Natural killer cell (primary cell): ENCODE data around the gene ASPM. TPM values are rescaled to one million over a fixed set of nuclear protein-coding genes. Genes with fewer than 3 reads are reported as not detected.

Source experiments
- ATAC-seq, 3 donors: fragments of 150-1000 bp in 2 of 3; fragments of 200-7000 bp in 1 of 3; cut with Tn5 transposase; 1 replicate in 1 of 3; 2 replicates in 2 of 3; pipeline ENCODE4 v1.10.0; 2021; ENCODE audit warnings: mild to moderate bottlenecking in 2 of 3, moderate library complexity in 2 of 3
- DNase-seq, 2 donors: peaks; one replicate each; pipeline versions ENCODE4 v3.0.0 to v3.0.0-alpha.2; 2013 to 2021; ENCODE audit warnings: mixed read lengths in 1 of 2
- H3K27ac ChIP-seq: one replicate; pipeline ENCODE4 v1.5.1; 2013; ENCODE audit warnings: mild to moderate bottlenecking, low read length
- H3K27me3 ChIP-seq: one replicate; pipeline ENCODE4 v1.6.1; 2013; ENCODE audit warnings: low read length; ENCODE audit not compliant: control insufficient read depth, insufficient read depth
- H3K36me3 ChIP-seq: one replicate; pipeline ENCODE4 v1.6.1; 2013; ENCODE audit warnings: low read length; ENCODE audit not compliant: control insufficient read depth, insufficient read depth
- H3K4me1 ChIP-seq: one replicate; pipeline ENCODE4 v1.6.1; 2013; ENCODE audit warnings: low read length; ENCODE audit not compliant: control insufficient read depth, insufficient read depth
- H3K4me3 ChIP-seq: one replicate; pipeline ENCODE4 v1.5.1; 2013; ENCODE audit warnings: low read length
- H3K9me3 ChIP-seq: one replicate; pipeline ENCODE4 v1.6.1; 2013; ENCODE audit warnings: low read length; ENCODE audit not compliant: control insufficient read depth, insufficient read depth
- H3K27ac Mint-ChIP-seq, 2 donors: one replicate each; pipeline ENCODE4 v1.8.0; 2022; ENCODE audit warnings: mild to moderate bottlenecking in 2 of 2, mixed read lengths in 2 of 2, moderate library complexity in 1 of 2
- H3K27me3 Mint-ChIP-seq, 2 donors: one replicate each; pipeline ENCODE4 v1.8.0; 2022; ENCODE audit warnings: low read depth in 2 of 2, mixed read lengths in 2 of 2
- H3K36me3 Mint-ChIP-seq: one replicate; pipeline ENCODE4 v1.8.0; 2022; ENCODE audit warnings: mixed read lengths
- H3K4me1 Mint-ChIP-seq, 2 donors: one replicate each; pipeline ENCODE4 v1.8.0; 2022; ENCODE audit warnings: mixed read lengths in 2 of 2
- H3K4me3 Mint-ChIP-seq: one replicate; pipeline ENCODE4 v1.8.0; 2022; ENCODE audit warnings: mild to moderate bottlenecking, moderate library complexity, mixed read lengths
- H3K9me3 Mint-ChIP-seq, 2 donors: one replicate each; pipeline ENCODE4 v1.8.0; 2022; ENCODE audit warnings: mixed read lengths in 2 of 2
- WGBS: methylation state at CpG from one replicate; pipeline ENCODE4 v1.1.7; 2013; ENCODE audit warnings: missing lambda C conversion rate; ENCODE audit not compliant: insufficient coverage; 5-methylcytosine and 5-hydroxymethylcytosine counted together
- intact Hi-C: fragments of 100-400 bp; cut with micrococcal nuclease; formaldehyde crosslinking; loops from one replicate; pipeline ENCODE4 v1.14.2; 2022
- total RNA-seq, 4 donors: library from RNA; stranded (reverse); fragments of 120-200 nt in 1 of 4; gene quantifications; one replicate each; pipeline versions ENCODE4 v1.2.3 to v1.2.4, GENCODE V29; 2013 to 2022
- TF ChIP-seq, protein P1 (sequence below): fragments of 200-600 bp; IDR thresholded peaks from one replicate; pipeline ENCODE4 v1.8.0; 2022; ENCODE audit warnings: antibody characterized with exemption

ASPM gene
- total RNA-seq, 3 donors from 2014 or later (not counting 1 experiment from before 2014, with no cell fraction given), result 0.73 to 1.9 (median 1.1) TPM

DNA sequence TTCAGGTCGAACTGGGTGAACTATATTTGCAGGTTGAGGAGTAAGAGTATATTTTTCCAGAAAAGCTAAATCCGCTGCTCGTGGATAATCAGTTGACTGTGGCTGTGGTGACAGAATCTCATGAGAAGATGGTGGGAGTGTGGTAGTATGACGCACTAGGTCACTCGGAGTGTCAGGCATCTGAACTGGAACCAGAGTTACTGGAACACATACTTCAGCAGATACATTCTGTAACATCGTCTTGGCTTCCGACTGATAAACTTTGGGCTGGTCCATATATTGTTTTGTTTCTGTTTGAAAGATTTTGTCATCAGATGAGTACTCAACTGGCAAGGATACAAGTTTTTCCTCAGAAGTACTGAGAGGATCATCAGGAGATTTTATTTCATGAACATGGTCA is 13.0 kb upstream of the ASPM start:
- Mint-ChIP-seq H3K27ac (no peak overlapping the region), H3K27me3 (no peaks in the 10 kb centered on the region), H3K9me3 (no peaks in the 10 kb centered on the region), H3K4me3 (no peak overlapping the region), H3K4me1 (no peaks in the 10 kb centered on the region), H3K36me3 (peaks cover 11% of the 10 kb centered on the region)
- ATAC-seq (no peak), DNase-seq (no peak)
- Histone ChIP-seq H3K27me3 (no peaks in the 10 kb centered on the region), H3K4me1 (no peaks in the 10 kb centered on the region), H3K27ac (no peak overlapping the region), H3K4me3 (no peak overlapping the region), H3K9me3 (no peaks in the 10 kb centered on the region), H3K36me3 (peaks cover 17% of the 10 kb centered on the region)
- TF ChIP-seq, protein P1, sequence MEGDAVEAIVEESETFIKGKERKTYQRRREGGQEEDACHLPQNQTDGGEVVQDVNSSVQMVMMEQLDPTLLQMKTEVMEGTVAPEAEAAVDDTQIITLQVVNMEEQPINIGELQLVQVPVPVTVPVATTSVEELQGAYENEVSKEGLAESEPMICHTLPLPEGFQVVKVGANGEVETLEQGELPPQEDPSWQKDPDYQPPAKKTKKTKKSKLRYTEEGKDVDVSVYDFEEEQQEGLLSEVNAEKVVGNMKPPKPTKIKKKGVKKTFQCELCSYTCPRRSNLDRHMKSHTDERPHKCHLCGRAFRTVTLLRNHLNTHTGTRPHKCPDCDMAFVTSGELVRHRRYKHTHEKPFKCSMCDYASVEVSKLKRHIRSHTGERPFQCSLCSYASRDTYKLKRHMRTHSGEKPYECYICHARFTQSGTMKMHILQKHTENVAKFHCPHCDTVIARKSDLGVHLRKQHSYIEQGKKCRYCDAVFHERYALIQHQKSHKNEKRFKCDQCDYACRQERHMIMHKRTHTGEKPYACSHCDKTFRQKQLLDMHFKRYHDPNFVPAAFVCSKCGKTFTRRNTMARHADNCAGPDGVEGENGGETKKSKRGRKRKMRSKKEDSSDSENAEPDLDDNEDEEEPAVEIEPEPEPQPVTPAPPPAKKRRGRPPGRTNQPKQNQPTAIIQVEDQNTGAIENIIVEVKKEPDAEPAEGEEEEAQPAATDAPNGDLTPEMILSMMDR, result no peak
- 93% methylated on average over 7 of the region's 7 CpGs for WGBS
- intact Hi-C loops, result no loop called here

DNA sequence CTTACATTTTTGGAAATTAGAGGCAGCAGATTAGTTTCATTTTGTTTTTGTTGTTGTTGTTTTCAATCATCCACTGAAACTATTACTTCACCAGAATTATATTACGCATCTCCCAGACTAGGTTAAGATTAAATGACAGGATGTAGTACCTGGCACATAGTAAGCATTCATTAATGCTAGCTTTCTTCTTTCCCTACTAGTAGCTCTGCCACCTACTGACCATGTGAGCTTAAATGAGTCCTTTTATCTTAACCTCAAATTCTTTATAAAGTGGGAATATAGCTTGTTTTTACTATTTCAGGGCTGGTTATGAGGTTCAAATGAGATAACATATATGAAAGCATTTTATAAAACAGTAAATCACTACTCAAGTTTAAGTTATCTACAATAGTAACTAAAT is 10.2 kb upstream of the ASPM start:
- intact Hi-C loops, result no loop called here
- peaks cover 11% of the 10 kb centered on the region for H3K36me3 Mint-ChIP-seq
- DNase-seq, result no peak
- ATAC-seq, result no peak
- WGBS, result no CpG with 5 or more reads among the region's 1 CpG
- no peaks in the 10 kb centered on the region for H3K4me1 Mint-ChIP-seq
- Histone ChIP-seq H3K4me1 (no peaks in the 10 kb centered on the region), H3K4me3 (no peak overlapping the region), H3K27ac (no peak overlapping the region), H3K36me3 (peaks cover 17% of the 10 kb centered on the region), H3K27me3 (no peaks in the 10 kb centered on the region), H3K9me3 (no peaks in the 10 kb centered on the region)
- no peaks in the 10 kb centered on the region for H3K9me3 Mint-ChIP-seq
- H3K4me3 Mint-ChIP-seq, result no peak overlapping the region
- no peaks in the 10 kb centered on the region for H3K27me3 Mint-ChIP-seq
- H3K27ac Mint-ChIP-seq, result no peak overlapping the region
- TF ChIP-seq, protein P1, result no peak

DNA sequence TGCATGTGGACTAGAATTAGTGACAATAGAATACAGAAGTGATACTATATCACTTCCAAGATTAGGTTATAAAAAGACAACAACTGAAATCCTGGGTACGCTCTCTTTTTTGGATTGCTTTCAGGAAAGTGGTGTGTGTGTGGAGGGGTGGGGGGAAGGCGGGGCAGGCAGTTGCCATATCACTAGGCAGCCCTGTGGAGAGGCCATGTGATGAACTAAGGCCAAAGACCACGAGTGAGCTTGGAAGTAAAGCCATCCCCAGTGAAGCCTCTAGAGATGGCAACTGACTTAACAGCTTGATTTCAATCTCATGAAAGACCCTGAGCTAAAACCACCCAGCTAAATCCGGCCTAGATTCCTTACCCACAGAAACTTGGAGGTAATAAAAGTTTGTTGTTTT is 6.2 kb upstream of the ASPM start:
- no peaks in the 10 kb centered on the region for H3K36me3 ChIP-seq
- TF ChIP-seq, protein P1, result no peak
- DNase-seq, result no peak
- no peaks in the 10 kb centered on the region for H3K27me3 ChIP-seq
- no peak overlapping the region for H3K27ac ChIP-seq
- no peaks in the 10 kb centered on the region for H3K27me3 Mint-ChIP-seq
- no peaks in the 10 kb centered on the region for H3K9me3 ChIP-seq
- H3K4me1 ChIP-seq, result no peaks in the 10 kb centered on the region
- intact Hi-C loops, result no loop called here
- H3K4me3 ChIP-seq, result no peak overlapping the region
- ATAC-seq, result no peak
- H3K9me3 Mint-ChIP-seq, result no peaks in the 10 kb centered on the region
- H3K36me3 Mint-ChIP-seq, result no peaks in the 10 kb centered on the region
- H3K4me3 Mint-ChIP-seq, result no peak overlapping the region
- 96% methylated on average over 3 of the region's 4 CpGs for WGBS
- H3K4me1 Mint-ChIP-seq, result no peaks in the 10 kb centered on the region
- no peak overlapping the region for H3K27ac Mint-ChIP-seq

DNA sequence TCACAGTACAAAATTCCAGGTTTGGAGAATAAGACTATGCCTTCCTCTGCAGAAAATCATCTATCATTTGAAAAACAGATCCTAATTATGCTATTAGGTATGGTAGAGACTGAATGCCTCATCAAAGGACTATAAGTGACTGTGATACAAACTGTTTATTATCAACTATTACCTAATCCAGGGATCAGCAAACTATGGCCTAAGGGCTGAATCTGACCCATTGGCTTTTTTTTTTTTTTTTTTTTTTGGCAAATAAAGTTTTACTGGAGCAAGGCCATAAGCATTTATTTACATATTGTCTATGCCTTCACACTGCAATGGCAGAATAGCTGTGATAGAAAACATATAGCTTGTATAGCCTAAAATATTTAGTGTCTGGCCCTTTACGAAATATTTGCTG is 4.7 kb upstream of the ASPM start:
- Mint-ChIP-seq H3K4me1 (peaks cover 8% of the 10 kb centered on the region in 2 donors), H3K27ac (no peak overlapping the region), H3K27me3 (no peaks in the 10 kb centered on the region), H3K4me3 (no peak overlapping the region), H3K9me3 (no peaks in the 10 kb centered on the region), H3K36me3 (no peaks in the 10 kb centered on the region)
- TF ChIP-seq, protein P1, result no peak
- 100% methylated on average over 1 of the region's 1 CpG for WGBS
- DNase-seq (no peak), ATAC-seq (no peak)
- H3K4me1 ChIP-seq, result peaks cover 4% of the 10 kb centered on the region
- intact Hi-C loops, result no loop called here
- H3K4me3 ChIP-seq, result no peak overlapping the region
- no peaks in the 10 kb centered on the region for H3K36me3 ChIP-seq
- H3K27me3 ChIP-seq, result no peaks in the 10 kb centered on the region
- no peaks in the 10 kb centered on the region for H3K9me3 ChIP-seq
- H3K27ac ChIP-seq, result no peak overlapping the region
